T-helper 1 cell treated with Interleukin-12 subunit alpha and Interleukin-12 subunit beta and Interleukin-4 antibody, amounts not matched to agents 30 μg/mL and 1 μg/mL, for 36 hours (primary cell): ENCODE measurements around the gene PTPRK.

ENCODE experiments used
- H3K27ac Mint-ChIP-seq: one replicate; pipeline ENCODE4 v1.8.0; 2021; ENCODE audit warnings: mild to moderate bottlenecking, mixed read lengths
- H3K27me3 Mint-ChIP-seq: one replicate; pipeline ENCODE4 v1.8.0; 2021; ENCODE audit warnings: low read depth, mixed read lengths
- H3K36me3 Mint-ChIP-seq: one replicate; pipeline ENCODE4 v1.8.0; 2021; ENCODE audit warnings: low read depth, mixed read lengths
- H3K4me1 Mint-ChIP-seq: one replicate; pipeline ENCODE4 v1.8.0; 2021; ENCODE audit warnings: low read depth, mixed read lengths
- H3K4me3 Mint-ChIP-seq: one replicate; pipeline ENCODE4 v1.8.0; 2021; ENCODE audit warnings: mild to moderate bottlenecking, moderate library complexity, mixed read lengths
- H3K9me3 Mint-ChIP-seq: one replicate; pipeline ENCODE4 v1.8.0; 2021; ENCODE audit warnings: mixed read lengths

The PTPRK gene

DNA sequence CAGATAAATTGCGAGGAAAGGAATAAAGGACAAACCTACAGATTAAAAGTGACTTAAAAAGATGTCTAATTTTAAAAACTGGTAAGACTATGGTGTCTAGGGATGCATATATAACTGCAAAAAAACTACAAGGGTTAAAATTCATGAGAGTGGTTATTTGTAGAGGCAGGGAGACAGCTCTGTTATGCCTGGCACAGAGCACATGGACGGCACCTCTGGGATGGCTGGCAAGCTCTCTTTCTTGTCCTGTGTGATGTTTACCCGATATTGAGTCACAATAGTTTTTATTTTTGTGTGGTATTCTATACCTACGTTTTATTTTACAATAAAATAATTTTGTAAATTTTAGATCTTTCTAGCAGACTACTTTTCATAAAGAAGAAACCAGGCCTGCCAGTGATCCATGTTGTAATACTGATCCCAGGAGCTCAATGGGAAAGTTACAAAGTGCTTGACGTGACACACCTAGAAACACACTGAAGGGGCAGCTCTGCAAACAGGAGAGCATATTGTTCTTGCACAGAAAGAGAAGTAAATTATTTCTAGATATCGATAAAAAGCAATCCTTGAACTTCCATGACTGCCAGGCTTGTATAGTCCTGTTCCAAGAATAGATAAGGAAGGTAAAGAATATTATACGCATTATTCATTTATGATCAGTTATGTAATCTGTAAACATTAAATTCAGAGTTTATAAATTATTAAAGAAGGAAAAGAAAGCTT, 290.0 kb downstream of the PTPRK start:
- H3K4me1 Mint-ChIP-seq, result no peaks in the 10 kb centered on the region
- H3K27ac Mint-ChIP-seq, result no peak overlapping the region
- H3K4me3 Mint-ChIP-seq, result no peak overlapping the region
- H3K9me3 Mint-ChIP-seq, result no peaks in the 10 kb centered on the region
- H3K36me3 Mint-ChIP-seq, result no peaks in the 10 kb centered on the region
- H3K27me3 Mint-ChIP-seq, result no peaks in the 10 kb centered on the region

DNA sequence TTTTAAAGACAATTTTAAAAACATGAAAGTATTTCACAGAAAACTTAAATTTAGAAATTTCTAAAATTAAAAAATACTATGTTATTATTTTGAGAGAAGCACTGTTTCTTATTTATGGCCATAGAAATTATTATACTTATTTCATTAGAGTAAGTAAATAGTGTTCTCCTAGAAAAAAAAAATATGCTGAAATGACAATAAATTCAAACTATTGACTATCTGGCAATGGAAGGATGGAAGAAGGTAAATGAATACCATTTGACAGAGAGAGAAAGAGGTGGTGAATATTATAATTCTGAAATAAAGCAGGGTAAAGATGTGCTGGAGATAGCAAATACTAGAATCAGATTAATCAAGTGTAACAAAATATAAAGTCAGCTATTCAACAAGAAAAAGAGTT, 294.8 kb downstream of the PTPRK start:
- Mint-ChIP-seq H3K4me3 (no peak overlapping the region), H3K9me3 (no peaks in the 10 kb centered on the region), H3K4me1 (no peaks in the 10 kb centered on the region), H3K27me3 (peaks cover 6% of the 10 kb centered on the region), H3K27ac (no peak overlapping the region), H3K36me3 (no peaks in the 10 kb centered on the region)

DNA sequence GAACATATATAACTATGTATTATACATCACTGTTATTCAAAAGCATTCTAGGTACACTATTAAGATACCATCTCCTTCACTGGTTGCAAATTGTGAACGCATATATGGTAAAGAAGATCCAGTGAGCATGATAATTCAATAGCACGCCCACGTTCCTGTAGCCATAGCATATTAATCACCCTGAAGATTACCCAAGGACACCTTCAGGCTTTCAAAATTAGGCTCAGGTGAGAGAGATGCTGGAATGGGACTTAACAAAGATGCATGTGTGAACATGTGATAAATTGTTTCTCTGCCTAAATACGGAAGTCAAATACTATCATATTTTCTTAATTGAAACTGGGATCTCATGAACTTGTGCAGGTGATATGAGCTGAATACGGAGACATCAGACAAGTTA, 303.5 kb downstream of the PTPRK start:
- Mint-ChIP-seq H3K27ac (no peak overlapping the region), H3K4me1 (peaks cover 3% of the 10 kb centered on the region)

DNA sequence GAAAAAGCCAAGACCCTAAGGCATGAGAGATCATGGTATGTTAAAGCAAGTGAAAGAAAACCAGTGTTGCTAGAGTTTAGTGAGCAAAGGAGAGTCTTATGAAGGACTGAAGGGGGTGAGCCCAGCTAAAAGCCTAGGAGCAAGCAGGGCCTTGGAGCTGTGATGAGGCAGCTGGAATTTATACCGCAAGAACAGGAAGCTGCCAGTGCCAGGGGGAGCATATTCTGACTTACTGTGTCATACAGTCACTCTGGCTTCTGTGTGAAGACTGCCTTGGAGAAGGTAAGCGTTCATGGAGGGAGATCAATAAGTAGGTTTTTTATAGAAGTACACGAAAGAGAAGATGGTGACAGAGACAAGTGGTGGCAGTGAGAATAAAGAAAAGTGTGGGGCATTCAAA, 310.6 kb downstream of the PTPRK start:
- Mint-ChIP-seq H3K27ac (no peak overlapping the region), H3K36me3 (no peaks in the 10 kb centered on the region), H3K27me3 (no peaks in the 10 kb centered on the region), H3K9me3 (no peaks in the 10 kb centered on the region), H3K4me3 (no peak overlapping the region), H3K4me1 (peaks cover 3% of the 10 kb centered on the region)

More for the DNA sequence above, 303.5 kb downstream of the PTPRK start:
- no peaks in the 10 kb centered on the region for H3K36me3 Mint-ChIP-seq
- no peaks in the 10 kb centered on the region for H3K9me3 Mint-ChIP-seq
- H3K4me3 Mint-ChIP-seq, result no peak overlapping the region
- H3K27me3 Mint-ChIP-seq, result peaks cover 5% of the 10 kb centered on the region

DNA sequence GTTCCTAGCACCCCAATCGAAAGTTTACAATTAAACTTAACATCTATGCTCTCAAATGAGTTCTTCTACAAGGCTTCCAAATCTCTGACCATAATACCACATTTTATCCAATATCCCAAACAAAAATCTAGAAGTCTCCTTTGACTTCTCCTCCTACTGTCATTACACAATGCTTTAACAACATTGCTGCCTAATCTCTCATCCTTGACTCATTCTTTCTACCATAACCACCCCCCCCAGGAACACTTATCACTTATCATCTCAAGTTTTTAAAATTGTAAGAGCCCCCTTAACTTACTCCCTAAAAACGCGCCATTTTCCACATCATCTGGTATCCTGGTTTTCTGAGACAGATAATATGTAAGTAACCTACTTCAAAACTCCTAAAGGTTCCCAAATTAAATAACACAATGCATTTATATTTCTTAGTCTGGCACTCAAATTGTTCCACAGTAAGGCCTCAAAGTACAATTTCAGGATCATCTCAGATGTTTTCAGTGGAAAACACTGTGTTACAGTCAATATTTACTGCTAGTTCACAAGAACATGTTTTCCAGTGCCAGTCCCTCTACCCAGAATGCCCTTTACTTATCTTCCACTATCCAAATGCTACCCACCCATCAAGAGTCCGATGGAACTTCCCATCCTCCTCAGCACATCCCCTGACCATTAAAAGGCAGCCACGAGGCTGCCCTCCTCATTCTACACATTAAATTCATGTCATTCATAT, 311.4 kb downstream of the PTPRK start:
- peaks cover 2% of the 10 kb centered on the region for H3K27me3 Mint-ChIP-seq
- H3K4me1 Mint-ChIP-seq, result peaks cover 3% of the 10 kb centered on the region
- no peaks in the 10 kb centered on the region for H3K36me3 Mint-ChIP-seq
- no peak overlapping the region for H3K4me3 Mint-ChIP-seq
- H3K9me3 Mint-ChIP-seq, result no peaks in the 10 kb centered on the region
- H3K27ac Mint-ChIP-seq, result no peak overlapping the region

DNA sequence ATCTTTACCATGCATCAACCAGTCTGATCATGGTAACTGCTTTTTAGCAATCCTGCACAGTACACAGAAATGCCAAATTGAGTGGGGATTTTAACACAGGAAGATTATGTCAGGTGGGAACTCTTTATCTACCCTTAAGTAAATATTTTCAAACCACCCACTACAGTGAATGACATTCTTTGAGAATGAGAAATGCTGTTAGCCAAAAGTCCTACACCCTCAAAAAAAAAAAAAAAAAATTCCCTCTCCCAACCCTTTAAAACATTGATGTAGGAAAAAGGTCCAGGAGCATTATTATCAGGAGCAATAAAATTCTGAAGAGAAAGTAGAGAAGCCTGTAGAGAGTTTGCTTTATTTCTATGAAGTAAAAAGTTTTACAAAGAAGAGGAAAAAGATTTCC, 312.3 kb downstream of the PTPRK start:
- Mint-ChIP-seq H3K9me3 (no peaks in the 10 kb centered on the region), H3K27ac (no peak overlapping the region), H3K4me1 (peaks cover 1% of the 10 kb centered on the region), H3K27me3 (peaks cover 4% of the 10 kb centered on the region), H3K36me3 (no peaks in the 10 kb centered on the region), H3K4me3 (no peak overlapping the region)

DNA sequence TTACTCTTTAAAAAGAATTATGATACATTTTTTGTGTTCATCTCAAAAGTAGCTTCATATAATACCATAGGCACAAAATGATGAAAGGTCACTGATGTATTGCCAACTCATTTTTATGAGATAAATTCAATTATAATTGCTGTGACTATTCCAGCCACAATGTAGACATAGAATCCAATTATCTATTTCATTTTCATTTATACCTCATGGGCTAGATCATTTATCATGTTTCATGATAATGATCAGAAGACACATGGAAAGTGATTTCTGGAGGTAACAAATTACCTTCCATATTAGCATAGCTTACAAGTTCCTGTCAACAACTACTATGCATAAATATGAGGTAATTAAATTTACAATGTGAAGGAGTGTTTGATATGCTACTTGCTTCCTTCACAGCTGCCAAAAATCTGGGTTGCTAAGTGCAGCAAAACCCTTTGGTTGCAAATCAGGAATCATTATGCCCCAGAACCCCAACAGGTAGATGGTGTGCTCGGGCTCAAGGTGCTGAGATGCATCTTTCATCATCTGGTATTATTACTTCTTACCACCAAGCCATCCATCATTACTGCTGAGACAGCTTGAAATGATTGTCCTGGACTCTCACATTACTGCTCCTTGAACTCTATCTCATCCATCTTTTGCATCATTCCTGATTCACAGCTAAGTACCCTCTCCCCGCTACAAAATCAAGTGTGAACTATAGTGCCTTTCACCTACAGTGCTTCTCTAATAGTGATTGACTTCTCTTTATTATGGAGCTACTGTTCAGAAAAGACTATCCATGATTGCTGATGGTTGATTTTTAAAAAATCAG, 313.6 kb downstream of the PTPRK start:
- Mint-ChIP-seq H3K27ac (no peak overlapping the region), H3K9me3 (no peaks in the 10 kb centered on the region), H3K4me3 (no peak overlapping the region), H3K27me3 (peaks cover 4% of the 10 kb centered on the region), H3K4me1 (no peaks in the 10 kb centered on the region), H3K36me3 (no peaks in the 10 kb centered on the region)

DNA sequence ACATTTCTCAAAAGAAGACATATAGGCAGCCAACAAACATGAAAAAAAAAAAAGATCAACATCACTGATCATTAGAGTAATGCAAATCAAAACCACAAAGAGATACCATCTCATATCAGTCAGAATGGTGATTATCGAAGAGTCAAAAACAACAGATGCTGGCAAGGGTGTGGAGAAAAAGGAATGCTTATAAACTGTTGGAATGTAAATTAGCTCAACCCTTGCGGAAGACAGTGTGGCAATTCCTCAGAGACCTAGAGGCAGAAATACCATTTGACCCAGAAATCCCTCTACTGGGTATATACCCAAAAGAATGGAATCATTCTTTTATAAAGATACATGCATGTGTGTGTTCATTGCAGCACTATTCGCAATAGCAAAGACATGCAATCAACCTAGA, 315.8 kb downstream of the PTPRK start:
- H3K36me3 Mint-ChIP-seq, result no peaks in the 10 kb centered on the region
- H3K4me1 Mint-ChIP-seq, result no peaks in the 10 kb centered on the region
- H3K27ac Mint-ChIP-seq, result no peak overlapping the region
- no peaks in the 10 kb centered on the region for H3K9me3 Mint-ChIP-seq
- H3K27me3 Mint-ChIP-seq, result peaks cover 4% of the 10 kb centered on the region
- H3K4me3 Mint-ChIP-seq, result no peak overlapping the region

DNA sequence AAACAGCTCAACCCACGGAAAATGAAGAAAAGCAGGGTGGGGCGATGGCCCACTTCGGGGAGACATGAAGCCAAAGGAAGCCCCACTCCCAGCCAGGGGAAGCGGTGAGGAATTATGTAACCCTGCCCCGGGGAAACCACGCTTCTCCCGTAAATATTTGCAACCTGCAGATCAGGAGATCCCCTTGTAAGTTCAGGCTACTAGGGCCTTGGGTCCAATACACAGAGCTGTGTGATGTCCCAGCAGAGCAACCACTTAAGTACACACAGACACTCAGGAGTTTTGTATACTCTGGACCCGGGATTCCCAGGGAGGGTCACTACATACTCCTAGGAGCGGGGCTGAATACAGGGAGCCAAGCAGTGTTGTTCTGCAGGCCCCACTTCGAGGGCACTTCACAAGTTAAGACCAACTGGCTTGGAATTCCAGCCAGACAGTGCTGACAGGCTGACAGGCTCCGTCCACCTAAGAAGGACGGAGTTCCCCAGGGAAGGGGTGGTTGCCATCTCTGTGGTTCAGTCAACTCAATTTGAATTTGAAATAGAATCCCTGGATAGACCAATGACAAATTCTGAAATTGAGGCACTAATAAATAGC, 318.1 kb downstream of the PTPRK start:
- Mint-ChIP-seq H3K4me1 (no peaks in the 10 kb centered on the region), H3K36me3 (no peaks in the 10 kb centered on the region), H3K9me3 (no peaks in the 10 kb centered on the region), H3K27ac (no peak overlapping the region), H3K27me3 (peaks cover 4% of the 10 kb centered on the region), H3K4me3 (no peak overlapping the region)

DNA sequence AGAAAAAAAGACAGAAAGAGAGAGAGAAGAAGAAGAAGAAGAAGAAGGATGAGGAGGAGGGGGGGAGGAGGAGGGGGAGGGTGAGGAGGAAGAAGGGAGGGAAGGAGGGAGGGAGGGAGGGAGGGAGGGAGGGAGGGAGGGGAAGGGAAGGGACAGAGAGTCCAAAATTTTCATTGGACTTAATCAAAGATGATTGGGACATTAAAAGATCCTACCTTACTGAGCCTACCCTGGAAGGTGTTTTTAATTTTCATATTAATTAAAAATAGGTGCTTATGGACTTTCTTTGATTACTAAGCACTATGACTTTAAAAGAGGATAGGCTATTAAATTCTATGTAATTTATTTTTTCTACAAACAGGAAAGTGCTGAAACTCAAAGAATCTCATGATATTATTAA, 319.6 kb downstream of the PTPRK start:
- Mint-ChIP-seq H3K27ac (no peak overlapping the region), H3K36me3 (no peaks in the 10 kb centered on the region), H3K4me1 (no peaks in the 10 kb centered on the region), H3K9me3 (no peaks in the 10 kb centered on the region), H3K27me3 (peaks cover 4% of the 10 kb centered on the region), H3K4me3 (no peak overlapping the region)

DNA sequence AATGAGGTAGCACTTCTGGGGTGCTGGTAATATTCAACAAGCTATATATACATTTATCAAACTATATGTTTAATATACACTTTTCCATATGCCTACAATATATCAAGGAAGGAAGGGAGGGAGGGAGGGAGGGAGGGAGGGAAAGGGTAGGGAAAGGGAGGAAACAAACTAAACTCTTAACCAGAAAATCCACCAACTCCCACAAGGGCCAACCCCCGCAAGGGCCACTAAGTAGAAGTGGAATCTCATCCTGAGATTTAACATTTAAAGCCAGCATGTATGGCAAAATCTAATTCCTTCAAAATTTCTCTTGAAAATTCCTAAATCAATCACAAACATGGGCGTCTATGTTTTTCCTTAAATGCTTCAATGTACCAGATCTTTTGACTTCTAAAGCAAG, 320.9 kb downstream of the PTPRK start:
- Mint-ChIP-seq H3K4me3 (no peak overlapping the region), H3K4me1 (no peaks in the 10 kb centered on the region), H3K27me3 (peaks cover 4% of the 10 kb centered on the region), H3K9me3 (no peaks in the 10 kb centered on the region), H3K36me3 (no peaks in the 10 kb centered on the region), H3K27ac (no peak overlapping the region)

DNA sequence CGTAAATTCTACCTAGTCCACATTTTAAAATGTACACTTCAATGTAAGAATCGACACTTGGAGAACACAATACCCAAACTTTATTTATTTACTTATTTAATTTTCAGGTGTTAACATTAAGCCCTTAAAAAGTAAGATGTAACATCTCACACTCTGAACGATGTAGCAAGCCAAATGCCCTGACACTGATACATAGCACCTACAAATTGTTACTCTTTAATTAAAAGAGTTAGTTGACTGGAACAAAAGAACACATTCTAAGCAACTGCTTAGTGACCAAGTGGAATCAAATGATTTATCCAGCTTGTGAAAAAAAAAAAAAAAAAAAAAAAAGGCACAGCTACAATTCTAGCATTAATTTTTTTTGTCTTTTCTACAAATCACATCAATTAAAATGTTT, 327.4 kb downstream of the PTPRK start:
- H3K4me3 Mint-ChIP-seq, result no peak overlapping the region
- H3K27me3 Mint-ChIP-seq, result peaks cover 3% of the 10 kb centered on the region
- no peaks in the 10 kb centered on the region for H3K4me1 Mint-ChIP-seq
- H3K27ac Mint-ChIP-seq, result no peak overlapping the region
- no peaks in the 10 kb centered on the region for H3K9me3 Mint-ChIP-seq
- no peaks in the 10 kb centered on the region for H3K36me3 Mint-ChIP-seq

DNA sequence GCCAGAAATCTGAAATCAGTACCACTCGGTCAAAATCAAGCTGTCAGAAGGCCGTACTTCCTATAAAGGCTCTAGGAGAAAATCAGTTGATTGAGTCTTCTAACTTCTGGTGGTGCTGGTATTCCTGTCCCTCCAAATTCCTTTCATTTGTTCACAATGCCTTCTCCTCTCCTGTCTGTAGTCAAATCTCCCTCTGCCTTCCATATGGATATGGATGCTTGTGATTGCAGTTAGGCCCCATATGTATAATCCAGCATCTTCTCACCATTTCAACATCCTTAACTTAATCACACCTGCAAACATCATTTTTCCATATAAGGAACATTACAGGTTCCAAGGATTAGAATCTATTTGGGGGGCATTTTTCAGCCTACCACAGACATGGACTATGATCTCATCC, 331.7 kb downstream of the PTPRK start:
- Mint-ChIP-seq H3K4me1 (no peaks in the 10 kb centered on the region), H3K4me3 (no peak overlapping the region), H3K27ac (no peak overlapping the region), H3K36me3 (no peaks in the 10 kb centered on the region), H3K9me3 (no peaks in the 10 kb centered on the region), H3K27me3 (peaks cover 2% of the 10 kb centered on the region)

DNA sequence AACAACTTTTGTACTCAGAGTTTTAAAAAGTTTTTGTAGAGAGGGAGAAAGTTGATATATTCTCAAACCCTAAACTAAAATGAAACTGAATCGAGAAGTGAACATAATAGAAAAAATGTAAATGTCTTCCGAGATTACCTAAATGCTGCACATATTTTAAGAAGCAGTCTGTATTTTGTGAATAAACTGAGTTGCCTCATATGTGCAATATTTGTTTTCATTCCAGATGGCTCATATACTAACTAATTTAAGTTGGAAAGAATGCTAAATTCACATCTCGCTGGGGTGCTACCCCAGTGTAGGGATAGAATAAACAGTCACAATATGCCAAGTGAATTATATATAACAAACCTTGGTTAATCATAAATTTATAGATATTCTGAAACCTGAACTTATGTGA, 333.7 kb downstream of the PTPRK start:
- Mint-ChIP-seq H3K27ac (no peak overlapping the region), H3K27me3 (no peaks in the 10 kb centered on the region), H3K4me3 (no peak overlapping the region), H3K36me3 (no peaks in the 10 kb centered on the region), H3K9me3 (no peaks in the 10 kb centered on the region), H3K4me1 (no peaks in the 10 kb centered on the region)
